Measurements from ENCODE around the gene ADARB2. TPM values are rescaled to one million over a fixed set of nuclear protein-coding genes. Genes with fewer than 3 reads are reported as not detected.

Gene ADARB2
- total and polyA plus RNA-seq, 2 experiments from 2014 or later: not detected

DNA sequence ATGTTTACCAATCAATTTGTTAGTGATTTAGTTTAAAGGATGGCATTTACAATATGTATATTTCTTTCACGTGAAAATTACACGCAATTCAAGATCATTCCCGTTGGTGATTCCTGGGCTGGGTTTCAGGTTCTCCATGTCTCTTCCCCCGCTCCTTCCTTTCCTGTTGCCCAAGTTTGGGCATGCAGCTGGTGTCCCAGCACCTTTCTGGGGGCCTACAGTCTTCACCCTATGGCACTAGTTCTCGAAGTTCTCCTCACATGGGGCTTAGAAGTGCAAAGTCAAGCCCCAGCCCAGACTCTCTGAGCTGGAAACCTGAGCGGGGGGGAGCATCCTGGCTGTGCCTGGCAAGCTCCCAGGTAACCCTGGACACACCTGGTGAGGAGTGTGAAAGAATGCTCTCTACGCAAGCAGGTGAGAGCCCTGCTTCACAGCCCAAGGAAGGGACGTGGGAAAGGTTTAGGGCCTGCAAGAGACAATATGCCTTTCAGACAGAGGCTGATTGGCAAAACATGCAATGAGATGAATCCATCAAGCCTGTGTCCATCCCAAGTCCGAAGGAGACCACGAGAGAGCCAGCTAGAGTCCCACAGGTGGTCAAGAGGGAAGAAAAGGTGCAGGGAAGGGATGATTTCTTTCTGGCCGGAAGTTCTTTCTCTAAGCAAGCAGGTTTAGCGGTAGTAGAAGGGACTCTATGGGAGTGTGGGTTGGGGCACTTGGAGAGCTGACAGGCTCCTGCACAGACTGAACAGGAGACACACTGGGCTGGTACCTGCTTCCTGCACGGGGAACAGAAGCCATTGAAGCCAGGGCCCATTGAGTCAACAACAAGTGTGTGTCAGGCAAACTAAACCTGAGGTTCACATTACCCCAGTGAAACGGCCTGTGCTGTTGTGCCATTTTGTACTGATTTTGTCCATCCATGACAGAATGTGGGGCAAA is 131.1 kb downstream of the ADARB2 start:
- H3K4me1 ChIP-seq (ENCODE audit: insufficient read depth): no peaks in the 10 kb centered on the region
- DNase-seq: no peak
- in situ Hi-C loops (cut with MboI): no loop called here
- H2AFZ ChIP-seq: no peak overlapping the region
- no peaks in the 10 kb centered on the region for H3K79me2 ChIP-seq (ENCODE audit: insufficient read depth)
- no peaks in the 10 kb centered on the region for H3F3A ChIP-seq (ENCODE audit: insufficient read depth)
- no peaks in the 10 kb centered on the region for H3K36me3 ChIP-seq (ENCODE audit: low read depth)
- H3K4me2 ChIP-seq (ENCODE audit: unreplicated experiment): no peak overlapping the region
- TF ChIP-seq EZH2 (IDR thresholded peaks at IDR 0.05; ENCODE audit: insufficient read depth, poor library complexity, severe bottlenecking) (no peak), EZH2phosphoT487 (IDR thresholded peaks at IDR 0.05; ENCODE audit: insufficient read depth, low read depth) (no peak)
- no peak overlapping the region for H3K4me3 ChIP-seq
- WGBS, 2 experiments (ENCODE audit: low coverage in 1 of 2, low lambda C conversion rate in 2 of 2, missing lambda C conversion rate in 2 of 2): 27 to 33% methylated on average over 14 of the region's 14 CpGs
- no peak overlapping the region for H3K27ac ChIP-seq
- no peaks in the 10 kb centered on the region for H3K9me2 ChIP-seq (ENCODE audit: insufficient read depth)
- no peak overlapping the region for H3K9ac ChIP-seq
- H4K20me1 ChIP-seq (ENCODE audit: insufficient read depth): no peaks in the 10 kb centered on the region
- H3K9me3 ChIP-seq (ENCODE audit: low read depth): no peaks in the 10 kb centered on the region
- no peaks in the 10 kb centered on the region for H3K27me3 ChIP-seq (replicated peaks; ENCODE audit: insufficient read depth)

DNA sequence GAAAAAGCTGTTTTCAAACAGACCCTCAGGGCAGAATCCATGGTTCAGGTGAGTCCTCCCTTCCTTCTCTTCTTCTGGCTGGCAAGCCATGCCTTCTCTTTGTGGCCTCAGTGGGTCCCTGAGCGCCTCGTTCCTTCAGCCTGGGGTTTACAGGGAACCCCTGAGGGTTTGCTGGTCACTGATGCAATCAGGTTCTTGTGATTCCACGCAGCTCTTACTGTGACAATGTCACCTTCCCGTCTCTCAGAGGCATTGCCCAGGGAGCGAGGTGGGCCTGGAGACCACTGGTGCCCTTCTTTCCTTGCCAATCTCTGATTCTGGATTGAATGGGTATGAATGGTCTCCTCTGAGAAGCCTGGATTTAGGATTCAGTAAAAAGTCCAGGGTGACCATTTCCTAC is 132.2 kb downstream of the ADARB2 start:
- WGBS, 2 experiments (ENCODE audit: low coverage in 1 of 2, low lambda C conversion rate in 2 of 2, missing lambda C conversion rate in 2 of 2): 22% methylated on average over 5 of the region's 5 CpGs
- Histone ChIP-seq H3K27ac (no peak overlapping the region), H4K20me1 (ENCODE audit: insufficient read depth) (no peaks in the 10 kb centered on the region), H3K9me3 (ENCODE audit: low read depth) (no peaks in the 10 kb centered on the region), H3F3A (ENCODE audit: insufficient read depth) (no peaks in the 10 kb centered on the region), H3K4me3 (no peak overlapping the region), H3K4me1 (ENCODE audit: insufficient read depth) (no peaks in the 10 kb centered on the region), H2AFZ (no peak overlapping the region), H3K4me2 (ENCODE audit: unreplicated experiment) (no peak overlapping the region), H3K79me2 (ENCODE audit: insufficient read depth) (no peaks in the 10 kb centered on the region), H3K36me3 (ENCODE audit: low read depth) (no peaks in the 10 kb centered on the region), H3K27me3 (replicated peaks; ENCODE audit: insufficient read depth) (no peaks in the 10 kb centered on the region), H3K9me2 (ENCODE audit: insufficient read depth) (no peaks in the 10 kb centered on the region), H3K9ac (no peak overlapping the region)
- TF ChIP-seq EZH2phosphoT487 (IDR thresholded peaks at IDR 0.05; ENCODE audit: insufficient read depth, low read depth) (no peak), EZH2 (IDR thresholded peaks at IDR 0.05; ENCODE audit: insufficient read depth, poor library complexity, severe bottlenecking) (no peak)
- in situ Hi-C loops (cut with MboI): no loop called here
- DNase-seq: no peak

DNA sequence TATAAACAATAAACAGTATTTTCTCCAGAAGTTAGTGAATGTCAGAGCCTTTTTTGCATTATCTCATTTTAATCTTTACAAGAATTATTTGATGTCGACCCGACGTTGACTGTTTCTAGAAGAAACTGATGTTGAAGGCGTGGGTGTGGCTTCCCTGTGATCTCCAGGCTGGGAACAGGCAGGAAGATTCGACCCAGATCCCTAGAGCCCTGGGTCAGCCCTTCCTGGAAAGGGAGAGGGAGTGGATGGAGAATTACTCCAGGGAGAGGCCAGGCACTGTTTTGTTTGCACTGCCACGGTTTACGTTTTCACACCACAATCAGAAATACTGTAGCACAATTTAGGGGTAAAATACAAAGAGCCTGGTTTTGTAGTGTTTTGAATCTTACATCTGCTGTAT is 133.1 kb downstream of the ADARB2 start:
- in situ Hi-C loops (cut with MboI): no loop called here
- no peaks in the 10 kb centered on the region for H3K27me3 ChIP-seq (replicated peaks; ENCODE audit: insufficient read depth)
- no peak overlapping the region for H3K4me3 ChIP-seq
- H3K79me2 ChIP-seq (ENCODE audit: insufficient read depth): no peaks in the 10 kb centered on the region
- H3K4me1 ChIP-seq (ENCODE audit: insufficient read depth): no peaks in the 10 kb centered on the region
- H3K27ac ChIP-seq: no peak overlapping the region
- no peaks in the 10 kb centered on the region for H3K9me2 ChIP-seq (ENCODE audit: insufficient read depth)
- 21 to 23% methylated on average over 7 of the region's 7 CpGs for WGBS, 2 experiments (ENCODE audit: low coverage in 1 of 2, low lambda C conversion rate in 2 of 2, missing lambda C conversion rate in 2 of 2)
- H3K9me3 ChIP-seq (ENCODE audit: low read depth): no peaks in the 10 kb centered on the region
- TF ChIP-seq EZH2phosphoT487 (IDR thresholded peaks at IDR 0.05; ENCODE audit: insufficient read depth, low read depth): no peak
- TF ChIP-seq EZH2 (IDR thresholded peaks at IDR 0.05; ENCODE audit: insufficient read depth, poor library complexity, severe bottlenecking): no peak
- no peak overlapping the region for H3K4me2 ChIP-seq (ENCODE audit: unreplicated experiment)
- no peaks in the 10 kb centered on the region for H3F3A ChIP-seq (ENCODE audit: insufficient read depth)
- H3K36me3 ChIP-seq (ENCODE audit: low read depth): no peaks in the 10 kb centered on the region
- no peak overlapping the region for H2AFZ ChIP-seq
- DNase-seq: no peak
- no peak overlapping the region for H3K9ac ChIP-seq
- no peaks in the 10 kb centered on the region for H4K20me1 ChIP-seq (ENCODE audit: insufficient read depth)

GRCh38 chr10:1603181-1603580 is 134.1 kb downstream of the ADARB2 start:
- Histone ChIP-seq H3K4me2 (ENCODE audit: unreplicated experiment) (no peak overlapping the region), H4K20me1 (ENCODE audit: insufficient read depth) (no peaks in the 10 kb centered on the region), H2AFZ (no peak overlapping the region), H3K9ac (no peak overlapping the region), H3K27me3 (replicated peaks; ENCODE audit: insufficient read depth) (no peaks in the 10 kb centered on the region), H3K4me1 (ENCODE audit: insufficient read depth) (no peaks in the 10 kb centered on the region), H3K36me3 (ENCODE audit: low read depth) (no peaks in the 10 kb centered on the region), H3F3A (ENCODE audit: insufficient read depth) (no peaks in the 10 kb centered on the region), H3K79me2 (ENCODE audit: insufficient read depth) (no peaks in the 10 kb centered on the region), H3K4me3 (no peak overlapping the region), H3K9me3 (ENCODE audit: low read depth) (no peaks in the 10 kb centered on the region), H3K9me2 (ENCODE audit: insufficient read depth) (no peaks in the 10 kb centered on the region), H3K27ac (no peak overlapping the region)
- no peak for DNase-seq
- 63% methylated on average over 15 of the region's 15 CpGs for WGBS, 2 experiments (ENCODE audit: low coverage in 1 of 2, low lambda C conversion rate in 2 of 2, missing lambda C conversion rate in 2 of 2)
- in situ Hi-C loops (cut with MboI): no loop called here
- TF ChIP-seq EZH2phosphoT487 (IDR thresholded peaks at IDR 0.05; ENCODE audit: insufficient read depth, low read depth) (no peak), EZH2 (IDR thresholded peaks at IDR 0.05; ENCODE audit: insufficient read depth, poor library complexity, severe bottlenecking) (no peak)
